Loucy (cell line): Measurements from ENCODE around the gene WWC1.

ENCODE experiments used
- H2AFZ ChIP-seq: fragments of 200-600 bp; sonication (generic); 2 replicates; pipeline ENCODE4 v1.6.0; 2016; ENCODE audit warnings: antibody characterized with exemption, mild to moderate bottlenecking, low read length, moderate library complexity
- H3F3A ChIP-seq: fragments of 200-600 bp; 2 replicates; pipeline ENCODE4 v1.6.0; 2016; ENCODE audit warnings: antibody characterized with exemption, low read depth, mild to moderate bottlenecking
- H3K27me3 ChIP-seq: fragments of 200-600 bp; sonication (generic); 2 replicates; pipeline ENCODE4 v1.6.1; 2014; ENCODE audit warnings: low read length, mild to moderate bottlenecking; ENCODE audit not compliant: insufficient read depth, poor library complexity, severe bottlenecking
- H3K36me3 ChIP-seq: fragments of 200-600 bp; sonication (generic); 2 replicates; pipeline ENCODE4 v1.6.1; 2016; ENCODE audit warnings: low read length; ENCODE audit not compliant: insufficient read depth
- H3K4me1 ChIP-seq: fragments of 200-600 bp; sonication (generic); 2 replicates; pipeline ENCODE4 v1.5.1; 2014; ENCODE audit warnings: low read length, mild to moderate bottlenecking; ENCODE audit not compliant: insufficient read depth, poor library complexity, severe bottlenecking
- H3K4me2 ChIP-seq: fragments of 200-600 bp; sonication (generic); 2 replicates; pipeline ENCODE4 v1.6.0; 2014; ENCODE audit warnings: antibody characterized with exemption, low read length, low read depth, mild to moderate bottlenecking; ENCODE audit not compliant: poor library complexity, severe bottlenecking
- H3K4me3 ChIP-seq: fragments of 200-600 bp; sonication (generic); 2 replicates; pipeline ENCODE4 v1.5.1; 2014; ENCODE audit warnings: low read length, mild to moderate bottlenecking, mixed read lengths; ENCODE audit not compliant: poor library complexity, severe bottlenecking
- H3K79me2 ChIP-seq: fragments of 200-600 bp; sonication (generic); 2 replicates; pipeline ENCODE4 v1.6.1; 2014; ENCODE audit warnings: low read length; ENCODE audit not compliant: insufficient read depth
- H3K9ac ChIP-seq: fragments of 200-600 bp; sonication (generic); 2 replicates; pipeline ENCODE4 v1.6.0; 2014; ENCODE audit warnings: mild to moderate bottlenecking, low read depth, low read length, moderate library complexity; ENCODE audit not compliant: poor library complexity, severe bottlenecking
- H3K9me2 ChIP-seq: fragments of 200-600 bp; sonication (generic); replicated peaks from 2 replicates; pipeline ENCODE4 v1.6.1; 2016; ENCODE audit warnings: low read depth, low read length, mixed read lengths
- H3K9me3 ChIP-seq: fragments of 200-600 bp; sonication (generic); 2 replicates; pipeline ENCODE4 v1.6.1; 2014; ENCODE audit warnings: mild to moderate bottlenecking, antibody characterized with exemption, low read length, low read depth; ENCODE audit not compliant: insufficient read depth
- H4K20me1 ChIP-seq: fragments of 200-600 bp; sonication (generic); 2 replicates; pipeline ENCODE4 v1.6.0; 2014; ENCODE audit warnings: antibody characterized with exemption, low read length, mild to moderate bottlenecking; ENCODE audit not compliant: insufficient read depth, poor library complexity, severe bottlenecking
- CTCF ChIP-seq: fragments of 200-600 bp; sonication (generic); conservative IDR thresholded peaks from 2 replicates; pipeline ENCODE4 v1.5.1; 2014; ENCODE audit warnings: mild to moderate bottlenecking, antibody characterized with exemption, low read length
- EZH2phosphoT487 ChIP-seq: fragments of 200-600 bp; IDR thresholded peaks from 2 replicates; pipeline ENCODE4 v1.6.1; 2018; ENCODE audit warnings: antibody characterized with exemption, mild to moderate bottlenecking, moderate library complexity, borderline replicate concordance

Gene WWC1

GRCh38 chr5:168467755-168468330 lies 176.4 kb downstream of the WWC1 start:
- no peak overlapping the region for H3K4me2 ChIP-seq
- TF ChIP-seq CTCF: no peak
- no peak for TF ChIP-seq EZH2phosphoT487
- no peaks in the 10 kb centered on the region for H3F3A ChIP-seq
- H3K27me3 ChIP-seq: no peaks in the 10 kb centered on the region
- no peaks in the 10 kb centered on the region for H4K20me1 ChIP-seq
- no peak overlapping the region for H2AFZ ChIP-seq
- H3K9me3 ChIP-seq: no peaks in the 10 kb centered on the region
- H3K79me2 ChIP-seq: no peaks in the 10 kb centered on the region
- no peaks in the 10 kb centered on the region for H3K36me3 ChIP-seq
- H3K9me2 ChIP-seq: no peaks in the 10 kb centered on the region
- H3K4me3 ChIP-seq: no peak overlapping the region
- no peaks in the 10 kb centered on the region for H3K4me1 ChIP-seq
- no peak overlapping the region for H3K9ac ChIP-seq

GRCh38 chr5:168468836-168469235 lies 177.4 kb downstream of the WWC1 start:
- Histone ChIP-seq H3K4me2 (no peak overlapping the region), H4K20me1 (no peaks in the 10 kb centered on the region), H3K36me3 (no peaks in the 10 kb centered on the region), H3K9me2 (no peaks in the 10 kb centered on the region), H3K27me3 (no peaks in the 10 kb centered on the region), H3F3A (no peaks in the 10 kb centered on the region), H3K9ac (no peak overlapping the region), H2AFZ (no peak overlapping the region), H3K4me1 (no peaks in the 10 kb centered on the region), H3K4me3 (no peak overlapping the region), H3K79me2 (no peaks in the 10 kb centered on the region), H3K9me3 (no peaks in the 10 kb centered on the region)
- TF ChIP-seq EZH2phosphoT487 (no peak), CTCF (no peak)

GRCh38 chr5:168469816-168470215 lies 178.4 kb downstream of the WWC1 start:
- Histone ChIP-seq H3K9me3 (no peaks in the 10 kb centered on the region), H3K9me2 (no peaks in the 10 kb centered on the region), H4K20me1 (no peaks in the 10 kb centered on the region), H3K36me3 (no peaks in the 10 kb centered on the region), H3K9ac (no peak overlapping the region), H3K79me2 (no peaks in the 10 kb centered on the region), H2AFZ (no peak overlapping the region), H3F3A (no peaks in the 10 kb centered on the region), H3K27me3 (no peaks in the 10 kb centered on the region), H3K4me3 (no peak overlapping the region), H3K4me1 (no peaks in the 10 kb centered on the region), H3K4me2 (no peak overlapping the region)
- TF ChIP-seq CTCF (no peak), EZH2phosphoT487 (no peak)
